Ascending aorta (tissue), 2 donors: ENCODE data around the gene CEP112. TPM values are rescaled to one million over a fixed set of nuclear protein-coding genes. Genes with fewer than 3 reads are reported as not detected.

Experiments
- DNase-seq, 2 donors: peaks; one replicate each; pipeline ENCODE4 v3.0.0-alpha.2; 2019; ENCODE audit warnings: low spot score in 2 of 2
- H3K27ac ChIP-seq, 2 donors: fragments of 200-600 bp; sonication (generic); one replicate each; pipeline ENCODE4 v1.5.1; 2016 to 2017; ENCODE audit warnings: mild to moderate bottlenecking in 1 of 2
- H3K27me3 ChIP-seq: fragments of 200-600 bp; sonication (generic); one replicate; pipeline ENCODE4 v1.5.1; 2017
- H3K36me3 ChIP-seq, 2 donors: fragments of 200-600 bp; sonication (generic); one replicate each; pipeline ENCODE4 v1.5.1; 2016
- H3K4me1 ChIP-seq, 2 donors: fragments of 200-600 bp; sonication (generic); one replicate each; pipeline ENCODE4 v1.5.1; 2016 to 2017; ENCODE audit warnings: mild to moderate bottlenecking in 1 of 2
- H3K4me3 ChIP-seq, 2 donors: fragments of 200-600 bp; sonication (generic); one replicate each; pipeline ENCODE4 v1.5.1; 2016 to 2017; ENCODE audit warnings: mild to moderate bottlenecking in 1 of 2
- H3K9me3 ChIP-seq, 2 donors: fragments of 200-600 bp; sonication (generic); one replicate each; pipeline ENCODE4 v1.5.1; 2016
- intact Hi-C: fragments of 100-400 bp; cut with DNase I; formaldehyde crosslinking; loops from one replicate; pipeline ENCODE4 v1.15.1; 2023
- total RNA-seq: library from RNA; depleted of rRNA; stranded (reverse); fragments of >200 nt; gene quantifications from one replicate; pipeline ENCODE4 v1.1.0, GENCODE V29; 2016
- TF ChIP-seq, protein P1 (sequence below), 3 experiments: fragments of 200-600 bp in 2 of 3; fragments of 450-650 bp in 1 of 3; sonication (generic) in 2 of 3; IDR thresholded peaks; one replicate each; pipeline ENCODE4 v1.5.1; 2016 to 2019; ENCODE audit warnings: antibody characterized with exemption in 3 of 3, mild to moderate bottlenecking in 1 of 3, moderate library complexity in 1 of 3

CEP112 gene
- total RNA-seq, 1 donor from 2014 or later = 11.4 TPM

DNA sequence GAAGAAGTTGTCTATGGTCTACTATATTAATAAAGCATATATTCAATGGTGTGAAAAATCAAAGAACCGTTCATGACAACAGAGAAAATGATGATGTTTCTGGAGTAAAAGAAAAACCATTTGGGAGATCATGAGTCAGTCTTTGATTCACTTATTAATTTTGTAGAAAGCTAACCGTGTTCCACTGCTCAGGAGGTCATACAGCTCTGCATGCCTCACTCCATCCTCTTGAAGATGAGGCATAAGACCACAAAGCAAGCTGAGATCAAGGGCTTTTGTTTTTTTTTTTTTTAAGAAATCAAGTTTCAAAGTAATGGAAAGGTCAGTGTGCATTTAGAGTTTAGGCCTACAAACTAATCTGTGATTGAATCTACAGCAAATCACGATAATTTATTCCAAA lies 206.4 kb downstream of the CEP112 start:
- Histone ChIP-seq H3K4me1 (no peaks in the 10 kb centered on the region), H3K4me3 (no peak overlapping the region), H3K9me3 (peaks cover 14 to 19% of the 10 kb centered on the region in 2 donors), H3K27me3 (no peaks in the 10 kb centered on the region), H3K36me3 (no peaks in the 10 kb centered on the region), H3K27ac (no peak overlapping the region)
- intact Hi-C loops = no loop called here
- TF ChIP-seq, protein P1, sequence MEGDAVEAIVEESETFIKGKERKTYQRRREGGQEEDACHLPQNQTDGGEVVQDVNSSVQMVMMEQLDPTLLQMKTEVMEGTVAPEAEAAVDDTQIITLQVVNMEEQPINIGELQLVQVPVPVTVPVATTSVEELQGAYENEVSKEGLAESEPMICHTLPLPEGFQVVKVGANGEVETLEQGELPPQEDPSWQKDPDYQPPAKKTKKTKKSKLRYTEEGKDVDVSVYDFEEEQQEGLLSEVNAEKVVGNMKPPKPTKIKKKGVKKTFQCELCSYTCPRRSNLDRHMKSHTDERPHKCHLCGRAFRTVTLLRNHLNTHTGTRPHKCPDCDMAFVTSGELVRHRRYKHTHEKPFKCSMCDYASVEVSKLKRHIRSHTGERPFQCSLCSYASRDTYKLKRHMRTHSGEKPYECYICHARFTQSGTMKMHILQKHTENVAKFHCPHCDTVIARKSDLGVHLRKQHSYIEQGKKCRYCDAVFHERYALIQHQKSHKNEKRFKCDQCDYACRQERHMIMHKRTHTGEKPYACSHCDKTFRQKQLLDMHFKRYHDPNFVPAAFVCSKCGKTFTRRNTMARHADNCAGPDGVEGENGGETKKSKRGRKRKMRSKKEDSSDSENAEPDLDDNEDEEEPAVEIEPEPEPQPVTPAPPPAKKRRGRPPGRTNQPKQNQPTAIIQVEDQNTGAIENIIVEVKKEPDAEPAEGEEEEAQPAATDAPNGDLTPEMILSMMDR (IDR thresholded peaks at IDR 0.05) = no peak
- DNase-seq = no peak

DNA sequence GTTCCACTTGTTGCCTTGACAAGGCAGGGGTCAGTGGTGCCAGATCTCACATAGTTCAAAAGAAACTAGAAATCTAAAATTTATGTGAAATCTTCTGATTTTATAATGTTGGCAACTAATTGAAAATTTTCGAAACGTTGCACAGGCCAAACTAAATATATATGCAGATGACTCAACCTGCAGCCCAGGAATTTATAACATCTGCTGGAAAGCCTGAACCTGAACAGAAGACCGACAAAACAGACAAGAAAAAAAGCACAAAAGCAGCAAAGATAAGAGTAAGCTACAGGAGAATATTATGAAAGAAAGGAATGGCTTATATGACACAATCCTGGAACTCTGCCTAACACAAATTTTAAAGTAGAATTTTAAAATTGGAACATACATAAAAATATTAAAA lies 207.6 kb downstream of the CEP112 start:
- Histone ChIP-seq H3K4me1 (no peaks in the 10 kb centered on the region), H3K9me3 (peaks cover 14% of the 10 kb centered on the region in 2 donors), H3K36me3 (no peaks in the 10 kb centered on the region), H3K27me3 (no peaks in the 10 kb centered on the region), H3K4me3 (no peak overlapping the region), H3K27ac (no peak overlapping the region)
- no peak for DNase-seq
- intact Hi-C loops = no loop called here
- TF ChIP-seq, protein P1 (IDR thresholded peaks at IDR 0.05) = no peak

DNA sequence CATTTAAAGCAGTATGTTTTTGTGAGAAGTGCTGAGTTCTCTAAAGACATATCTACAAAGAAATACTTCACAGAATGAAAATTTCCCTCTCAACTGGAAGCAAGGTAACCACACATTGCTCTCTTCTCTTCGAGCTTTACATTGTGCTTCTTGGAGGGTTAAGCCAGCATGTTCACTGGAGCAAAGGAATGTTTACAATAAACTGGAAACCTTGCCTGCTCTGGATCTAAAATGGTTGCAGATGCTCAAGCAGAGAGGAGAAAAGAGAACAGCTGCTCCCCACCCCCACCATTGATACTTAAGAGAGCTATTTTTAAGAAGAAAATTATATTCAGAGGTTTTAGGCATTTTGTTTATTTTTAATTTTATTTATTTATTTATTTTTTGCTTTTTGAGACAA lies 213.1 kb downstream of the CEP112 start:
- Histone ChIP-seq H3K4me1 (no peaks in the 10 kb centered on the region), H3K27ac (no peak overlapping the region), H3K4me3 (no peak overlapping the region), H3K36me3 (no peaks in the 10 kb centered on the region), H3K9me3 (no peaks in the 10 kb centered on the region), H3K27me3 (no peaks in the 10 kb centered on the region)
- TF ChIP-seq, protein P1 (IDR thresholded peaks at IDR 0.05) = no peak
- intact Hi-C loops = no loop called here
- no peak for DNase-seq

DNA sequence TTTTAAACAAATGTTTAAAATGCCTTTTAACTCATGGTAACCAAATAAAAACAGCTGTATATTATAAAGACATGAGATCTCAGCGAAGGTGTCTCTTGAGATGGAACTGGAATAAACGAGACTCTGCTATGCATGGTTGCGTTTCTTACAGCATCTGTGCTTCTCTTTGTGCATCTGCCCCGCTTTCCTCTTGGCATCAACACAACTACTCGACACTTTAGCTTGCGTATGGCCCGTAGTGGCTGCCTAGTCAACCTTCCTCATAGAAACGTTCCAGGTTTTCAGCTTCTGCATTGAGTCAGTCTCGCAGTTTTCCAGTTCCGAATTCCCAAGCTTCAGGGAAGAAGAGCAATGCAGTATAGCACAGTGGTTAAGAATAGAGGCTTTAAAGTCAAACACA lies 214.9 kb downstream of the CEP112 start:
- DNase-seq = no peak

DNA sequence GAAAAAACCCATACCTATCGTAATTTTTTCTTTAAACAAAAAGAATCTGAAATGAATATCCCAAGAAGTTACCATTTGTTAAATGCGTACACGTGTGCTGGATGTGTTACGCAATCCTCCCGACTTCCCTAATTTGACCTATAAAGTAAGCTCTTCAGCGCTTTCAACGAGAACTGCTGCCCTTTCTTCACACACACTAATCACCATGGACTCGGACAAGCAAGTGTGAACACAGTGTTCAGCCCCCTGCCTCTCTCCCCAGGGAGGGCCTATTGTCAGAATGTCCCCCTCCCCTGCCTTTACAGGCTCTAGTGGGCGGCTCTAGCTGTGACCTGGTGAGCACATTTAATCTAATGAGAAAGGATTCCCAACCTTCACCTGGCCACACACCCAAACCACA lies 216.1 kb downstream of the CEP112 start:
- no peak for DNase-seq
- no peak overlapping the region for H3K27ac ChIP-seq
- H3K27me3 ChIP-seq = no peaks in the 10 kb centered on the region
- H3K36me3 ChIP-seq = no peaks in the 10 kb centered on the region
- H3K4me1 ChIP-seq = no peaks in the 10 kb centered on the region
- no peaks in the 10 kb centered on the region for H3K9me3 ChIP-seq
- intact Hi-C loops = no loop called here
- H3K4me3 ChIP-seq = no peak overlapping the region
- TF ChIP-seq, protein P1 (IDR thresholded peaks at IDR 0.05) = no peak

More for the DNA sequence above, 214.9 kb downstream of the CEP112 start:
- H3K9me3 ChIP-seq = no peaks in the 10 kb centered on the region
- no peak overlapping the region for H3K27ac ChIP-seq
- TF ChIP-seq, protein P1 (IDR thresholded peaks at IDR 0.05) = no peak
- no peaks in the 10 kb centered on the region for H3K36me3 ChIP-seq
- intact Hi-C loops = no loop called here
- H3K4me3 ChIP-seq = no peak overlapping the region
- no peaks in the 10 kb centered on the region for H3K4me1 ChIP-seq
- no peaks in the 10 kb centered on the region for H3K27me3 ChIP-seq

DNA sequence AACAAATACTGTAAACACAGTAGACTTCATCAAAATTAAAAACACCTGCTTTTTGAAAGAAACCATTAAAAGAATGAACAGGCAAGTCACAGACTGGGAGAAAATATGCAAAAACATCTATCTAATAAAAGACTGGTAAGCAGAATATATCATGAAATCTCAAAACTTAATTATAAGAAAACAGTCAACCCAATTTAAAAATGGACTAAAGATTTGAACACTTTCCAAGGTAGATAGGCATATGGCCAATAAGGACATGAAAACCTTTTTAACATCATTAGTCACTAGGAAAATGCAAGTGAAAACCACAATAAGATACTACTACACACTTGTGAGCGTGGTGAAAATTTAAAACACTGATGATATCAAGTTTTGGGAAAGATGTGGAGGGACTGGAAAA lies 218.7 kb downstream of the CEP112 start:
- Histone ChIP-seq H3K27me3 (no peaks in the 10 kb centered on the region), H3K9me3 (no peaks in the 10 kb centered on the region), H3K4me1 (no peaks in the 10 kb centered on the region), H3K4me3 (no peak overlapping the region), H3K36me3 (no peaks in the 10 kb centered on the region), H3K27ac (no peak overlapping the region)
- no peak for DNase-seq
- intact Hi-C loops = no loop called here
- TF ChIP-seq, protein P1 (IDR thresholded peaks at IDR 0.05) = no peak
